NCI-H446 treated with DMSO at 0.1 percent for 48 hours (cell line): Measurements from ENCODE around the gene PRKG1.
"Not testable (repeated sequence)": the region's sequence is repeated elsewhere in the genome, so short reads cannot be mapped to it uniquely, and the experiment has no call there.

Experiments used
- DNase-seq: peaks from one replicate; lab custom pipeline; 2025; lab: John Stamatoyannopoulos, UW

PRKG1 gene

DNA sequence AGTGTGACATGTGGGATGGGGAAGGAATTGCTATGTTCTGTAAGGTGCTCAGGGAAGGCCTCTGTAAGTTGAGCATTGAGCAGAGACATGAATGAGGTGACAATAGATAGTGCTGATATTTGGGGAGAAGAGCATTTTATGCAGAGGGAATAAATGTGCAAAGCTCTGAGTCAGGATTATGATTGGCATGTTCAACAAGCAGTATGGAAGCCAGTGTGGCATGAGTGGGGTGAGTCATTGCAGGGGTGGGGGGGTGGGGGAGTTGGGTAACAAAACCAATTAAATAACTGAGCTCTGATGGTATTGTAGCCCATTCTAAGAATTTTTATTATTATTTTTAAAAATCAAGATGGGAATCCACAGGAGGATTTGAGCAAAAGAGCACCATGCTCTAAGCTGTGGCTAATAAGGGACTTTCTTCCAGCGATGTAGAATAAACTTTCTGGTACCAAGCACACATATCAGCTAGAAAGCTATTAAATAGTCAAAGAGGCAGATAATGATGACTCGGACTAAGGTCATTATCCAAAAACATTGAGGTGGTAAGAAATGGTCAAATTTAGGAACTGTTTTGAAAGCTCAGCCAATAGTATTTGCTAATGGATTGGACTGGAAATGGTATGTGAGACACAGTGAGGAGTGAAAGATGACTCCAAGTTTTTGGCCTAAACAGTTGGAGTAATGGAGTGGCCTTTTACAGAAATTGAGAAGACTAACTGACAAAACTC, 96.4 kb downstream of the PRKG1 start:
- no peak for DNase-seq

- DNase-seq, result no peak
Measured at GRCh38 chr10:51171946-51172345, 97.7 kb downstream of the PRKG1 start.

- no peak for DNase-seq
Measured at GRCh38 chr10:51176976-51177695, 102.8 kb downstream of the PRKG1 start.

DNA sequence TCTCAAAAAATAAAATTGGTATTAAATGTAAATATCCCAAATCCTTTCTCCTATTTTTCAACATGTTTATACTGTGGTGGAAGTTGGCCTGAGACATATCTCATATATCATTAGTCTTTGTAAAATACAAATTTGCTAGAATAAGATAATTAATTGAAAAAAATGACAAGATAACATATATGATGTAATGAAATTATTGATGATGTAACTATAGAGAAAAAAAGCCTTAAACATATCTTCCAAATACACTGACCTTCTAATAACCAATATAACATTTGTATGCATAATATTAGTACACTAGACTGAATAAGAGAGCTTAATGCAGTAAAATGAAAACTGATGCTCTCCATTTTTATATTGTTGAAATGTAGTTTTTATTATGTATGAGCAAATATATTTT, 104.3 kb downstream of the PRKG1 start:
- DNase-seq, result no peak

DNA sequence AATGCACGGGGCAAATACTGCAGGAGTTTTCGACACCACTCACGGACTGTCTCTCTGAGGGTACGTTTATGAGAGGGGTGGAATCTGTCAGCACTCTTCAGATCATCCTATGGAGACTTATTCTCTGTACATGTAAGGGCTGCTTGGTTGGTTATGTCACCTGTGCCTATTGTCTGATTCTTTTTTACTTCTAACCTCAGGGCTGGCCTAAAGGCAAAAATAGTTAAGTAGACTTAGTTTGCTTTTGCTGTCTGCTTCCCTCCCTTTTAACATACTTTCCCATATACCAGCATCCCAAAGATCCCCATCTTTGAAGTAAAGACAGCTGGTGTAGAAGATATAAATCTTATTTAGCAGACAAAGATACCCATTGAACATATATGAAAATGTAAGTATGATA, 105.9 kb downstream of the PRKG1 start:
- no peak for DNase-seq

GRCh38 chr10:51183783-51184182, 109.5 kb downstream of the PRKG1 start:
- DNase-seq, result no peak

GRCh38 chr10:51186361-51186760, 112.1 kb downstream of the PRKG1 start:
- no peak for DNase-seq

- DNase-seq, result no peak
Measured at GRCh38 chr10:51188008-51188407, 113.7 kb downstream of the PRKG1 start.

DNA sequence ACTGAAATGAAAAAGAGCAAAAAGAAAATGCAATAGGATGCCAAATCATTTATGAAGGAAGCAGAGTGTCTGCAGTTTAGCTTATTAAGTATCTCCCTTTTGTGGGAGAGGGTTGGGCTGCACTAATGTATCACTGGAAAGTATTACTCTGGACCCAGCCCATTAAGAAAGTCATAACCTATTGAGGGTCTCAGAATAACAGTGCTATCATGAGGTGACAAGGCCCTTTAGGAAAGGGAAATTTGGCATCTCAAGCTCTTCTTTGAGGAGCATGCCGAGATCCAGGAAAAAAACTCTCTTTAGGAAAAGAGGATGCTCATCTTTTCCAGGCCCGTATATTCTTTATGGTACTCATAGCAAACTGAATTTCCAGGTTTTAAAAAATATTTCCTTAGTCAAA, 114.6 kb downstream of the PRKG1 start:
- DNase-seq, result no peak

- DNase-seq, result no peak
Measured at GRCh38 chr10:51196508-51197175, 122.4 kb downstream of the PRKG1 start.

DNA sequence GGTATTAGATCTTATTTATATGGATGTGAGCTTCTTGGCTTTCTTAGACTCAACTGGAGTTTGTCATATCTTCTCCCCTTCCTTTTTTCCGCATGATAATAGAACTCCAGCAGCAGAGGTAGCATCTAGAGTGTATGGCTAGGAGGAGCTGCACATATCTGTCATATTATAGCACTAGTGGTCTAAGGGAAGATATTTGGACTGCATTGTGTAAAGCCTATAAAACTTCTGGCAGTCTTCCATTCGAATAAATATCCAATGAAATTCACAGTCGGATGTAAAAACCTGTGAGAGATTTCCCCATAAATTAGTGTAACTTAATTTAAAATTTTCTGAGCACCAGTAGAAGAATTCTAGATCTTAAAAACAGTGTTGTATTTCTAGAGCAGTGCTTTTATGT, 123.9 kb downstream of the PRKG1 start:
- no peak for DNase-seq

DNA sequence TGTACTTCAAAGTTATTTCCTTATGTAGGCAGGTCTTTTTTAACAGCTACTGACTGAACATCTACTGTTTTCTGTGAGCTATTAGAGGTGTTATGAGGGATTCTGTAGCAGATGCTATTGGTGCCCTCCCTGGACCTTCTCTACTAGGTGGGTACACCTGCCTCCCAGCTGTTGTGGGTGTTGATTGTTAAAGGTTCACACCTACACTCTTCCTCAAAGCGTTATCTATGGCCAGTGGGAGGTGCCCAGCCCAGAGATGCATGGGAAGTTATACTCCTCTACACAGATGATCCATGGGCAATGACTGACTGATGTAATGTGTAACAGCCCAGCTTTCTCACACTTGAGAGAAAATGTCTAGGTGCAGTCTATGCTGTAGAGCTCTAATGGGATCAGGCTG, 127.7 kb downstream of the PRKG1 start:
- DNase-seq, result no peak

- DNase-seq, result no peak
Measured at GRCh38 chr10:51203359-51203758, 129.1 kb downstream of the PRKG1 start.

- DNase-seq, result no peak
Measured at GRCh38 chr10:51204066-51204465, 129.8 kb downstream of the PRKG1 start.

DNA sequence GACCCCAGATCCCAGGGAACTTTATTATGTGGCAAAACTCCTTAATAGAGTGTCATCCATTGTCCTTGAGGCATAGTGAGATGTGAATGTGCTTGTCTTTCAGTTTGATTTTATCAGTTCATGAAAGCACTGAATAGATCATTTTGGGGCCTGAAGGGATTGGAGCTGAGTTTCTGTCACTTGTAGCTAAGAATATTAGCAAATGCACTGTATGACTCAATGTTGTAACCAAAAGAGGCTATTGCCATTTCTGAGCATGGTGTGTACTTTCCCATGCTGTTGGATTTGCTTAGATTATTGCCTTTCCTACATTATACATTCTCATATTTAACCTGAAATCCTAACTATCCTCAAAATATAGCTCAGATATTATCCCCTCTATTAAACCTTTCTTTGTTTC, 130.4 kb downstream of the PRKG1 start:
- no peak for DNase-seq

GRCh38 chr10:51206500-51206899, 132.2 kb downstream of the PRKG1 start:
- DNase-seq, result no peak

DNA sequence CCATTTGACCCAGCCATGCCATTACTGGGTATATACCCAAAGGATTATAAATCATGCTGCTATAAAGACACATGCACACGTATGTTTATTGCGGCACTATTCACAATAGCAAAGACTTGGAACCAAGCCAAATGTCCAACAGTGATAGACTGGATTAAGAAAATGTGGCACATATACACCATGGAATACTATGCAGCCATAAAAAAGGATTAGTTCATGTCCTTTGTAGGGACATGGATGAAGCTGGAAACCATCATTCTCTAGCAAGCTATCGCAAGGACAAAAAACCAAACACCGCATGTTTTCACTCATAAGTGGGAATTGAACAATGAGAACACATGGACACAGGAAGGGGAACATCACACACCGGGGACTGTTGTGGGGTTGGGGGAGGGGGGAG, 138.7 kb downstream of the PRKG1 start:
- DNase-seq, result not testable (repeated sequence)

- DNase-seq, result no peak
Measured at GRCh38 chr10:51214207-51215196, 140.2 kb downstream of the PRKG1 start.

GRCh38 chr10:51215951-51216834, 141.9 kb downstream of the PRKG1 start:
- DNase-seq, result no peak

DNA sequence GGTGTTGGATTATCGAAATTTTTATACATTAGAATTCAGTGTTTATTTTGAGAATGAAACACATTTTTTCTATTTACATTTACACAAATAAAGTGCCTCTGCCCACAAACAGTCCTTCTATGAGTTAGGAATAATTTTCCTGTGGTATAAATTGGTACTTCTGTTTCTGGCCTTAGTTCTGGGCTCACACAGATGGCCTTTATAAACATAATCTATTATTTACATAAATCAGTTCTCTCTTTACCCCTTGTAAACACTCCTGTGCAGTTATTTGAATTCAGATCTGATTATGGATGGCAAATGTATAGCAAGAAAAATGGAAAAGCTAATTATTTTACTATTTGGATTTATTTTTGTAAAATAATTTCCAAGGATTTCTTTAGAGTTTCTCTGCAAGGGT, 143.2 kb downstream of the PRKG1 start:
- DNase-seq, result no peak

DNA sequence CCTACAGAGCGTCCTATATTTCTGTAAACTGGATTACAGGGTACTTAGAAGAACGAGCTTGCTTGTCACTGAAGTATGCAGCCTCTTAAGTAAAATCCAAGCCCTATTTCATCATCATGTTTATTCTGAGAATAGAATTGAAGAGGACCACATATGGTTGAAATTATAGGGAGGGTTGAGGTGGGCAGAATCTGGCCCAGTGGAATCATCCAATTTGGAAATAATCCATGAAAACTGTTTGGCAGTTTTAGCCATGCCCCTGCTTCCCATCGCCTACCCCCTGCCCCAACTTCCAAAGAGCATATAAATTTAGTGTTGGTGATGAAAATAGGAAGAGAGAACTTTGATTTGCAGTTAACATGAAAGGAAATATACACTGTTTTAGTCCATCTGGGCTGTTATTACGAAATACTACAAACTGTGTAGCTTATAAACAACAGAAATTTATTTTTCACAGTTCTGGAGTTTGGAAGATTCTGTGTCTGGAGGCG, 150.4 kb downstream of the PRKG1 start:
- DNase-seq, result peak; percentile 36
